K562 (cell line): ENCODE measurements around the gene IL6R. TPM values are rescaled to one million over a fixed set of nuclear protein-coding genes. Genes with fewer than 3 reads are reported as not detected.

Experiments used
- BCLAF1 ChIP-seq, 2 experiments: fragments of 450-650 bp in 1 of 2; IDR thresholded peaks; 2 replicates each; pipeline ENCODE4 v1.6.1; 2011 to 2017; ENCODE audit warnings: low read depth in 2 of 2, antibody characterized with exemption in 1 of 2, borderline replicate concordance in 1 of 2, low read length in 1 of 2, mild to moderate bottlenecking in 1 of 2, mixed read lengths in 1 of 2; ENCODE audit not compliant: control insufficient read depth in 1 of 2
- BCOR ChIP-seq: fragments of 450-650 bp; IDR thresholded peaks from 2 replicates; pipeline ENCODE4 v1.6.1; 2016
- CEBPG ChIP-seq, 3 experiments: fragments of 200-800 bp in 1 of 3; sonication (Bioruptor generic) in 1 of 3; sonication (generic) in 1 of 3; formaldehyde crosslinking in 1 of 3; IDR thresholded peaks in 2 of 3; conservative IDR thresholded peaks in 1 of 3; 2 replicates each; pipeline versions ENCODE4 v1.6.1 to v1.8.0; 2016 to 2022; ENCODE audit warnings: missing compliant biosample characterization in 2 of 3, missing genetic modification characterization in 2 of 3, mild to moderate bottlenecking in 1 of 3, missing genetic modification reagents in 1 of 3
- DPF2 ChIP-seq: fragments of 450-650 bp; IDR thresholded peaks from 2 replicates; pipeline ENCODE4 v1.6.1; 2016
- ETS2 ChIP-seq: IDR thresholded peaks from 2 replicates; pipeline ENCODE4 v1.6.1; 2016; ENCODE audit warnings: borderline replicate concordance, missing genetic modification characterization, mild to moderate bottlenecking, moderate library complexity, missing compliant biosample characterization; ENCODE audit not compliant: poor library complexity, severe bottlenecking
- FUS ChIP-seq: fragments of 200-400 bp; formaldehyde crosslinking; optimal IDR thresholded peaks from 2 replicates; pipeline ENCODE3; 2017; ENCODE audit warnings: low read depth, low read length
- LCOR ChIP-seq: sonication (generic); formaldehyde crosslinking; IDR thresholded peaks from 2 replicates; pipeline ENCODE4 v1.8.0; 2022; ENCODE audit warnings: mild to moderate bottlenecking, missing genetic modification reagents
- NR2C2 ChIP-seq, 2 experiments: fragments of 200-800 bp in 1 of 2; sonication (Bioruptor generic) in 1 of 2; sonication (generic) in 1 of 2; formaldehyde crosslinking in 1 of 2; IDR thresholded peaks; 2 replicates each; pipeline versions ENCODE4 v1.6.1 to v1.8.0; 2016 to 2022; ENCODE audit warnings: mild to moderate bottlenecking in 1 of 2, missing compliant biosample characterization in 1 of 2, missing genetic modification characterization in 1 of 2, missing genetic modification reagents in 1 of 2
- NR4A1 ChIP-seq, 2 experiments: fragments of 250-450 bp in 1 of 2; fragments of 450-650 bp in 1 of 2; sonication (Bioruptor Pico) in 1 of 2; IDR thresholded peaks; 2 replicates each; pipeline versions ENCODE4 v1.4.0 to v1.6.1; 2016 to 2020; ENCODE audit warnings: mild to moderate bottlenecking in 2 of 2, missing compliant biosample characterization in 1 of 2, missing genetic modification characterization in 1 of 2, moderate library complexity in 1 of 2
- PREB ChIP-seq: sonication (generic); formaldehyde crosslinking; IDR thresholded peaks from 2 replicates; pipeline ENCODE4 v1.8.1; 2023; ENCODE audit warnings: mild to moderate bottlenecking, missing genetic modification reagents
- PTRF ChIP-seq: fragments of 450-650 bp; IDR thresholded peaks from 2 replicates; pipeline ENCODE4 v1.6.1; 2016; ENCODE audit warnings: mild to moderate bottlenecking, missing genetic modification characterization, missing compliant biosample characterization
- RCOR1 ChIP-seq, 2 experiments: IDR thresholded peaks; 2 replicates each; pipeline ENCODE4 v1.6.1; 2012; ENCODE audit warnings: low read depth in 2 of 2, low read length in 2 of 2, borderline replicate concordance in 1 of 2, improper control_type of control experiment in 1 of 2
- SMC3 ChIP-seq: conservative IDR thresholded peaks from 2 replicates; pipeline ENCODE4 v1.6.1; 2011; ENCODE audit warnings: low read depth, low read length, improper control_type of control experiment; ENCODE audit not compliant: insufficient read depth
- TFAP4 ChIP-seq: sonication (generic); formaldehyde crosslinking; IDR thresholded peaks from 2 replicates; pipeline ENCODE4 v1.8.0; 2022; ENCODE audit warnings: missing genetic modification reagents, mild to moderate bottlenecking, moderate library complexity, borderline replicate concordance
- ZNF592 ChIP-seq: fragments of 450-650 bp; IDR thresholded peaks from 2 replicates; pipeline ENCODE4 v1.6.1; 2017; ENCODE audit warnings: antibody characterized with exemption, mild to moderate bottlenecking
- polyA plus RNA-seq, 8 experiments: library from polyadenylated mRNA; depleted of rRNA in 4 of 8; stranded (reverse) in 5 of 8; unstranded in 3 of 8; fragments of >200 nt; fragmentation: Nextera tagmentation in 2 of 8; fragmentation: Illumina TruSeq in 1 of 8; extraction: Ambion mirVana in 2 of 8; extraction: Trizol in 1 of 8; gene quantifications; 2 replicates each; pipeline versions ENCODE4 v1.2.1 to v1.2.3, GENCODE V29; 2011 to 2014; ENCODE audit warnings: inconsistent platforms in 1 of 8, missing spikeins in 1 of 8
- total RNA-seq, 7 experiments: library from RNA; depleted of rRNA in 6 of 7; stranded (reverse); fragments of >200 nt in 6 of 7; fragmentation: Illumina TruSeq in 2 of 7; extraction: Trizol in 2 of 7; gene quantifications; 2 replicates each; pipeline versions ENCODE4 v1.2.1 to v1.2.3, GENCODE V29; 2011 to 2021; ENCODE audit warnings: low replicate concordance in 1 of 7

Gene IL6R
- total and polyA plus RNA-seq, 9 of the 15 experiments (the other 6 are each of a cell fraction or from before 2014, with no cell fraction given): 0.05 to 1.1 (median 0.11) TPM; not detected in 2

- no peak for TF ChIP-seq BCLAF1 (IDR thresholded peaks at IDR 0.05; ENCODE audit: borderline replicate concordance in 1 of 2, control insufficient read depth in 1 of 2, low read depth in 2 of 2, low read length in 1 of 2)
- TF ChIP-seq BCOR: no peak
- no peak for TF ChIP-seq FUS
- no peak for TF ChIP-seq DPF2
- 0 out of 2 replicates have a peak, but pooled peaks have one; percentile 59 for TF ChIP-seq LCOR (CRISPR knock-in tag)
- TF ChIP-seq ETS2 (tag): no peak
- TF ChIP-seq NR2C2 (CRISPR knock-in tag; IDR thresholded peaks at IDR 0.05): no peak
- TF ChIP-seq NR2C2 (tag; IDR thresholded peaks at IDR 0.05): no peak
- TF ChIP-seq CEBPG (CRISPR knock-in tag; IDR thresholded peaks at IDR 0.05): no peak
- TF ChIP-seq CEBPG (tag; conservative IDR thresholded peaks at IDR 0.05 in 1 of 2, IDR thresholded peaks at IDR 0.05 in 1 of 2): peak in 1 of 2 experiments; percentile 42; a peak in 1 of 4 replicates
- TF ChIP-seq PTRF: no peak
- TF ChIP-seq SMC3: peak; percentile 89
- TF ChIP-seq NR4A1 (CRISPR knock-in tag; IDR thresholded peaks at IDR 0.05): no peak
- peak; percentile 40; the same call in 1 of the 2 replicates for TF ChIP-seq NR4A1 (tag; IDR thresholded peaks at IDR 0.05)
- peak in 1 of 2 experiments; percentile 53; a peak in 1 of 4 replicates for TF ChIP-seq RCOR1 (IDR thresholded peaks at IDR 0.05; ENCODE audit: borderline replicate concordance in 1 of 2, low read depth in 2 of 2, low read length in 2 of 2)
- 0 out of 2 replicates have a peak, but pooled peaks have one; percentile 53 for TF ChIP-seq PREB (CRISPR knock-in tag)
- TF ChIP-seq ZNF592: peak; percentile 60; the same call in 1 of the 2 replicates
- peak; percentile 45; the same call in 1 of the 2 replicates for TF ChIP-seq TFAP4 (CRISPR knock-in tag)
These were observed 74.8 kb downstream of the IL6R start (continued) for GRCh38 chr1:154479764-154480421.
